ENCODE data around the gene VDAC1.
A peak's percentile ranks its signal among the peaks of the same experiment; 100 is the strongest.
"Not testable (repeated sequence)": the region's sequence is repeated elsewhere in the genome, so short reads cannot be mapped to it uniquely, and the experiment has no call there.

The VDAC1 gene

GRCh38 chr5:133963493-133964128 is 41.2 kb downstream of the VDAC1 start:
- no peak for DNase-seq

GRCh38 chr5:133962801-133963476 is 41.8 kb downstream of the VDAC1 start:
- no peak for DNase-seq

- no peak for DNase-seq
These were observed 42.6 kb downstream of the VDAC1 start for GRCh38 chr5:133962131-133962530.

- DNase-seq = no peak
These were observed 45.1 kb downstream of the VDAC1 start for GRCh38 chr5:133959643-133960042.

- DNase-seq = no peak
These were observed 47.2 kb downstream of the VDAC1 start for GRCh38 chr5:133957591-133957990.

GRCh38 chr5:133957080-133957479 is 47.7 kb downstream of the VDAC1 start:
- DNase-seq = no peak

GRCh38 chr5:133956196-133956595 is 48.6 kb downstream of the VDAC1 start:
- DNase-seq = not testable (repeated sequence)

GRCh38 chr5:133953568-133954145 is 51.1 kb downstream of the VDAC1 start:
- DNase-seq = no peak

GRCh38 chr5:133952729-133953567 is 51.8 kb downstream of the VDAC1 start:
- DNase-seq = no peak

- no peak for DNase-seq
These were observed 53.8 kb downstream of the VDAC1 start for GRCh38 chr5:133950821-133951612.

- no peak for DNase-seq
These were observed 56.1 kb downstream of the VDAC1 start for GRCh38 chr5:133948721-133949120.

- DNase-seq = peak; percentile 51
These were observed 57.3 kb downstream of the VDAC1 start for GRCh38 chr5:133947431-133947841.

GRCh38 chr5:133945568-133945967 is 59.2 kb downstream of the VDAC1 start:
- DNase-seq = no peak

- DNase-seq = peak; percentile 19
These were observed 60.3 kb downstream of the VDAC1 start for GRCh38 chr5:133944263-133945185.

GRCh38 chr5:133943475-133943817 is 61.3 kb downstream of the VDAC1 start:
- no peak for DNase-seq

GRCh38 chr5:133942614-133943474 is 61.9 kb downstream of the VDAC1 start:
- DNase-seq = no peak

GRCh38 chr5:133941456-133942196 is 63.1 kb downstream of the VDAC1 start:
- DNase-seq = no peak

GRCh38 chr5:133939668-133940067 is 65.1 kb downstream of the VDAC1 start:
- DNase-seq = no peak

GRCh38 chr5:133938929-133939328 is 65.8 kb downstream of the VDAC1 start:
- no peak for DNase-seq

Measured in NCI-H446 treated with DMSO at 0.1 percent for 48 hours (cell line).